Right lobe of liver (tissue), 6 donors: ENCODE measurements around the gene SPPL3. TPM values are rescaled to one million over a fixed set of nuclear protein-coding genes. Genes with fewer than 3 reads are reported as not detected.

Source experiments
- ATAC-seq, 4 donors: fragments of 200-7000 bp; cut with Tn5 transposase; one replicate each; pipeline ENCODE4 v1.9.1; 2020; ENCODE audit warnings: mild to moderate bottlenecking in 4 of 4, moderate library complexity in 4 of 4
- DNase-seq, 3 donors: peaks; one replicate each; pipeline ENCODE4 v3.0.0-alpha.2; 2020
- H3K27ac ChIP-seq, 3 donors: fragments of 200-600 bp; one replicate each; pipeline ENCODE4 v1.8.0; 2022
- H3K27me3 ChIP-seq, 2 donors: fragments of 200-600 bp; one replicate each; pipeline ENCODE4 v1.8.0; 2022
- H3K36me3 ChIP-seq, 4 donors: fragments of 200-600 bp; sonication (generic) in 1 of 4; one replicate each; pipeline versions ENCODE4 v1.5.1 to v1.8.0; 2017 to 2022; ENCODE audit warnings: control low read depth in 1 of 4
- H3K4me1 ChIP-seq, 4 donors: fragments of 200-600 bp; sonication (generic) in 1 of 4; one replicate each; pipeline versions ENCODE4 v1.5.1 to v1.8.0; 2017 to 2022; ENCODE audit warnings: control low read depth in 1 of 4
- H3K4me3 ChIP-seq, 3 donors: fragments of 200-600 bp; one replicate each; pipeline ENCODE4 v1.8.0; 2022
- H3K9me3 ChIP-seq, 4 donors: fragments of 200-600 bp; sonication (generic) in 1 of 4; one replicate each; pipeline versions ENCODE4 v1.5.1 to v1.8.0; 2017 to 2022; ENCODE audit warnings: control low read depth in 1 of 4
- POLR2A ChIP-seq: fragments of 450-650 bp; IDR thresholded peaks from one replicate; pipeline ENCODE4 v1.6.1; 2017; ENCODE audit warnings: antibody characterized with exemption, mild to moderate bottlenecking
- WGBS: methylation state at CpG from one replicate; pipeline ENCODE4 v1.1.6; 2018; ENCODE audit warnings: low coverage, low lambda C conversion rate; ENCODE audit not compliant: insufficient coverage; ENCODE audit errors: missing lambda C conversion rate; 5-methylcytosine and 5-hydroxymethylcytosine counted together
- intact Hi-C, 2 donors: fragments of 100-400 bp; cut with DNase I; formaldehyde crosslinking; loops; one replicate each; pipeline versions ENCODE4 v1.11.2 to v1.14.1; 2022
- total RNA-seq, 6 experiments: library from RNA; depleted of rRNA in 2 of 6; stranded (reverse); fragments of >200 nt in 2 of 6; fragmentation: NEBNext Ultra II Directional in 3 of 6; extraction: Animal tissue kit (Norgen Biotek cat#: 25700) in 3 of 6; gene quantifications; one replicate each; pipeline versions ENCODE4 v1.1.0 to v1.2.4, GENCODE V29; 2016 to 2023
- TF ChIP-seq, protein P1 (sequence below), 4 donors: fragments of 200-600 bp in 3 of 4; fragments of 450-650 bp in 1 of 4; IDR thresholded peaks; one replicate each; pipeline versions ENCODE4 v1.5.1 to v1.8.0; 2016 to 2022; ENCODE audit warnings: antibody characterized with exemption in 4 of 4, mild to moderate bottlenecking in 2 of 4
- donor health status: DM: no; HTN: yes; CAD: no.
- donor health status: DM: no; HTN: no; CAD: no.
- donor health status: DM: no; HTN: no; CAD: no.
- donor health status: DM: no; HTN: yes; CAD: no.
- donor health status: DM: no; HTN: yes; CAD: no.

The SPPL3 gene
- total RNA-seq, 6 experiments from 2014 or later, result 10.7 to 26.6 (median 16.9) TPM

- H3K4me1 ChIP-seq, result peaks cover 0 to 15% (median 4%) of the 10 kb centered on the region in 4 donors
- no peak for TF ChIP-seq POLR2A
- intact Hi-C loops, result no loop called here
- no peak for ATAC-seq
- no peak for DNase-seq
- H3K4me3 ChIP-seq, result no peak overlapping the region
- 89% methylated on average over 2 of the region's 2 CpGs for WGBS
- no peak overlapping the region for H3K27ac ChIP-seq
- no peaks in the 10 kb centered on the region for H3K9me3 ChIP-seq
- peaks cover 0 to 1% (median 0%) of the 10 kb centered on the region in 4 donors for H3K36me3 ChIP-seq
- no peaks in the 10 kb centered on the region for H3K27me3 ChIP-seq
Measured at GRCh38 chr12:120821878-120822277, 82.3 kb downstream of the SPPL3 start.

DNA sequence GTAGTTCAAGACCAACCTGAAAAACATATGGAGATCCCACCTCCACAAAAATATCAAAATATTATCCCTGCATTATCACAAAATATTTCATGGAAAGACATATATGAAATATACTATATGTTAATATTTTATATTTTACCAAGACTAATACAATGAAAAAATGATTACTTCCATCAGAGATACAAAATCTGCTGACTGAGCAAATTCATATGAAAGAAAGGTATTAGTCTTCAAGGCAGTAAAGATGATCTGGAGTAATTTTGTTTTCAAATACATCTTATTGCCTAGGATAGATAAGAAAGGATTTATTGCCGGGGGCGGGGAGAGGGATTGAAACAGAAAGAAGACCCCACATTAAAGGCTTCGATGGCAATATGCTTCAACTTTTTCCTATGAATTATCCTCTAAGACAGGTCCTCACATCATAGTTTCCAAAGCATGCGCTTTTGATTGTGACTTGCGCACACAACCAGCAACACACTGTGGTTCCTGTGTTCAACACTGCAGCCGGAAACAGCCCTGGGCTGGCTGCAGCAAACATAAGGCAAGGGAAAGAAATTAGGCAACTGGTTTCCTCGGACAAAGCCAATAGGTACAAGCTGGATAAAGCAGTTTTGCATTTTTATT, 83.2 kb downstream of the SPPL3 start:
- intact Hi-C loops, result no loop called here
- no peak for TF ChIP-seq POLR2A
- TF ChIP-seq, protein P1, sequence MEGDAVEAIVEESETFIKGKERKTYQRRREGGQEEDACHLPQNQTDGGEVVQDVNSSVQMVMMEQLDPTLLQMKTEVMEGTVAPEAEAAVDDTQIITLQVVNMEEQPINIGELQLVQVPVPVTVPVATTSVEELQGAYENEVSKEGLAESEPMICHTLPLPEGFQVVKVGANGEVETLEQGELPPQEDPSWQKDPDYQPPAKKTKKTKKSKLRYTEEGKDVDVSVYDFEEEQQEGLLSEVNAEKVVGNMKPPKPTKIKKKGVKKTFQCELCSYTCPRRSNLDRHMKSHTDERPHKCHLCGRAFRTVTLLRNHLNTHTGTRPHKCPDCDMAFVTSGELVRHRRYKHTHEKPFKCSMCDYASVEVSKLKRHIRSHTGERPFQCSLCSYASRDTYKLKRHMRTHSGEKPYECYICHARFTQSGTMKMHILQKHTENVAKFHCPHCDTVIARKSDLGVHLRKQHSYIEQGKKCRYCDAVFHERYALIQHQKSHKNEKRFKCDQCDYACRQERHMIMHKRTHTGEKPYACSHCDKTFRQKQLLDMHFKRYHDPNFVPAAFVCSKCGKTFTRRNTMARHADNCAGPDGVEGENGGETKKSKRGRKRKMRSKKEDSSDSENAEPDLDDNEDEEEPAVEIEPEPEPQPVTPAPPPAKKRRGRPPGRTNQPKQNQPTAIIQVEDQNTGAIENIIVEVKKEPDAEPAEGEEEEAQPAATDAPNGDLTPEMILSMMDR (IDR thresholded peaks at IDR 0.05), result no peak
- peaks cover 0 to 1% (median 0%) of the 10 kb centered on the region in 4 donors for H3K36me3 ChIP-seq
- H3K27me3 ChIP-seq, result no peaks in the 10 kb centered on the region
- no peaks in the 10 kb centered on the region for H3K9me3 ChIP-seq
- H3K4me1 ChIP-seq, result peaks cover 0 to 8% (median 0%) of the 10 kb centered on the region in 4 donors
- DNase-seq (no peak), ATAC-seq (no peak)
- H3K27ac ChIP-seq, result no peak overlapping the region
- WGBS, result 86% methylated on average over 7 of the region's 7 CpGs
- no peak overlapping the region for H3K4me3 ChIP-seq

DNA sequence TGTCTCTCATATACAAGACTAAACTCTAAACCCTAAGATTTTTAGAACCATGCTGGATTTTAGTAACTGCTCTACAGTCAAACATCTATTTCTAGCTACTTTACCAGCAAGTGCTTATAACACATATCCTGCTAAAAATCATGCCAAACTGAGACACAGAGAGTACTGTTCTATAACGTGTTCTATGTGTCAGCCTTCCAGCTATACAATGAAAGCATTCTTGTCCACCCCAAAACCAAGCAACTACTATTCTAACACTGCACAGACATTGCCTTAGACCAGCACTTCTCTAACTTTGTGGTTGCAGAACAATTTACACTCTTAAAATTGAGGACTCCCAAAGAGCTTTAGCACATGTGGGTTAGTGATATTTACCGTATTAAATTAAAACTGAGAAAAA, 85.7 kb downstream of the SPPL3 start:
- ATAC-seq, result no peak
- 77% methylated on average over 2 of the region's 2 CpGs for WGBS
- no peaks in the 10 kb centered on the region for H3K4me1 ChIP-seq
- no peak overlapping the region for H3K27ac ChIP-seq
- no peaks in the 10 kb centered on the region for H3K9me3 ChIP-seq
- no peak overlapping the region for H3K4me3 ChIP-seq
- H3K36me3 ChIP-seq, result peaks cover 0 to 1% (median 0%) of the 10 kb centered on the region in 4 donors
- no peak for DNase-seq
- TF ChIP-seq, protein P1 (IDR thresholded peaks at IDR 0.05), result no peak
- TF ChIP-seq POLR2A, result no peak
- H3K27me3 ChIP-seq, result no peaks in the 10 kb centered on the region
- intact Hi-C loops, result no loop called here

- intact Hi-C loops, result no loop called here
- TF ChIP-seq, protein P1 (IDR thresholded peaks at IDR 0.05), result no peak
- no peak for TF ChIP-seq POLR2A
- Histone ChIP-seq H3K36me3 (peaks cover 0 to 1% (median 0%) of the 10 kb centered on the region in 4 donors), H3K4me3 (no peak overlapping the region), H3K4me1 (no peaks in the 10 kb centered on the region), H3K27ac (no peak overlapping the region), H3K9me3 (no peaks in the 10 kb centered on the region), H3K27me3 (no peaks in the 10 kb centered on the region)
- ATAC-seq (no peak), DNase-seq (no peak)
- 89% methylated on average over 6 of the region's 6 CpGs for WGBS
Measured at GRCh38 chr12:120817559-120818330, 86.4 kb downstream of the SPPL3 start.

DNA sequence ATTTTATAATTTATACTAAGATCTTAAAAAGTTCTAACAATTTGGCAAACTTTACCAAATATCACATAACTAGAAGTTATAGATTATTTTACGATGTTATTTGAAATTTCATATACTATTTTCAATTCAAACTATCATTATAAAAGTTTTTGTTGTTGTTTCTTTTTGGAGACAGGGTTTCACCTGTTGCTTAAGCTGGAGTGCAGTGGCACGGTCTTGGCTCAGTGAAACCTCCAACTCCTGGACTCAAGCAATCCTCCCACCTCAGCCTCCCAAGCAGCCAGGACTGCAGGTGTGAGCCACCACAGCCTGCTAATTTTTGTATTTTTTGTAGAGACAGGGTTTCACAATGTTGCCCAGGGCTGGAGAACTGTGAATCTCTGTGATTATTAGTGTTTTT, 87.8 kb downstream of the SPPL3 start:
- TF ChIP-seq, protein P1 (IDR thresholded peaks at IDR 0.05), result no peak
- no peak for TF ChIP-seq POLR2A
- H3K36me3 ChIP-seq, result peaks cover 0 to 1% (median 0%) of the 10 kb centered on the region in 4 donors
- no peak for ATAC-seq
- no peak overlapping the region for H3K27ac ChIP-seq
- no peaks in the 10 kb centered on the region for H3K9me3 ChIP-seq
- DNase-seq, result no peak
- WGBS, result 50% methylated on average over 2 of the region's 2 CpGs
- no peak overlapping the region for H3K4me3 ChIP-seq
- intact Hi-C loops, result no loop called here
- H3K27me3 ChIP-seq, result no peaks in the 10 kb centered on the region
- no peaks in the 10 kb centered on the region for H3K4me1 ChIP-seq
